HepG2 (cell line): Measurements from ENCODE around the gene IRF7. TPM values are rescaled to one million over a fixed set of nuclear protein-coding genes. Genes with fewer than 3 reads are reported as not detected.
A peak's percentile ranks its signal among the peaks of the same experiment; 100 is the strongest.

Experiments used
- ATF2 ChIP-seq: sonication (generic); formaldehyde crosslinking; IDR thresholded peaks from 2 replicates; pipeline ENCODE4 v1.4.0; 2020; ENCODE audit warnings: missing genetic modification reagents
- CEBPB ChIP-seq: IDR thresholded peaks from 2 replicates; pipeline ENCODE4 v1.6.1; 2011; ENCODE audit warnings: low read depth, low read length, improper control_type of control experiment, borderline replicate concordance
- GABPA ChIP-seq, 2 experiments: IDR thresholded peaks; 2 replicates each; pipeline ENCODE4 v1.6.1; 2011 to 2016; ENCODE audit warnings: low read depth in 2 of 2, low read length in 1 of 2, missing biosample characterization in 1 of 2, missing genetic modification characterization in 1 of 2
- HES4 ChIP-seq: sonication (generic); formaldehyde crosslinking; IDR thresholded peaks from 2 replicates; pipeline ENCODE4 v1.9.0; 2021; ENCODE audit warnings: mild to moderate bottlenecking, missing genetic modification reagents, borderline replicate concordance
- HIC2 ChIP-seq: sonication (generic); formaldehyde crosslinking; IDR thresholded peaks from 2 replicates; pipeline ENCODE4 v1.9.0; 2022; ENCODE audit warnings: low read depth, missing genetic modification reagents
- HOXA9 ChIP-seq: sonication (generic); formaldehyde crosslinking; IDR thresholded peaks from 2 replicates; pipeline ENCODE4 v1.8.1; 2022; ENCODE audit warnings: missing genetic modification reagents, mild to moderate bottlenecking, moderate library complexity, borderline replicate concordance
- KIAA2018 ChIP-seq: sonication (generic); formaldehyde crosslinking; IDR thresholded peaks from 2 replicates; pipeline ENCODE4 v1.5.0; 2020; ENCODE audit warnings: mild to moderate bottlenecking, missing genetic modification reagents, borderline replicate concordance
- MTF1 ChIP-seq: sonication (generic); formaldehyde crosslinking; IDR thresholded peaks from 2 replicates; pipeline ENCODE4 v1.5.0; 2020; ENCODE audit warnings: missing genetic modification reagents
- PBX2 ChIP-seq: IDR thresholded peaks from 2 replicates; pipeline ENCODE4 v1.6.1; 2016; ENCODE audit warnings: control low read depth
- TCF7L2 ChIP-seq: IDR thresholded peaks from 2 replicates; pipeline ENCODE4 v1.6.1; 2011; ENCODE audit warnings: mild to moderate bottlenecking, low read depth, low read length, moderate library complexity
- U2AF2 ChIP-seq: fragments of 200-400 bp; formaldehyde crosslinking; IDR thresholded peaks from 2 replicates; pipeline ENCODE4 v1.6.1; 2017; ENCODE audit warnings: low read depth, mild to moderate bottlenecking, low read length
- ZNF121 ChIP-seq: sonication (generic); formaldehyde crosslinking; IDR thresholded peaks from 2 replicates; pipeline ENCODE4 v1.5.0; 2020; ENCODE audit warnings: mild to moderate bottlenecking, missing genetic modification reagents
- ZNF496 ChIP-seq: sonication (generic); formaldehyde crosslinking; IDR thresholded peaks from 2 replicates; pipeline ENCODE4 v1.8.1; 2023; ENCODE audit warnings: mild to moderate bottlenecking, moderate library complexity, missing genetic modification reagents; ENCODE audit not compliant: insufficient replicate concordance
- ZNF629 ChIP-seq: sonication (generic); formaldehyde crosslinking; conservative IDR thresholded peaks from 2 replicates; pipeline ENCODE4 v1.5.0; 2020; ENCODE audit warnings: missing genetic modification reagents
- ZNF776 ChIP-seq: sonication (generic); formaldehyde crosslinking; IDR thresholded peaks from 2 replicates; pipeline ENCODE4 v1.4.0; 2020; ENCODE audit warnings: mild to moderate bottlenecking, missing genetic modification reagents
- polyA plus RNA-seq, 8 experiments: library from polyadenylated mRNA; depleted of rRNA in 3 of 8; stranded (reverse) in 7 of 8; unstranded in 1 of 8; fragments of >200 nt; fragmentation: Illumina TruSeq in 4 of 8; extraction: Trizol in 4 of 8; gene quantifications; 2 replicates each; pipeline versions ENCODE4 v1.2.1 to v1.2.3, GENCODE V29; 2011 to 2016; ENCODE audit warnings: low read depth in 4 of 8, missing spikeins in 1 of 8, mixed read lengths in 1 of 8; ENCODE audit not compliant: insufficient read depth in 1 of 8
- total RNA-seq, 5 experiments: library from RNA; depleted of rRNA; stranded (reverse); fragments of >200 nt; fragmentation: Illumina TruSeq; extraction: Trizol; gene quantifications; 2 replicates each; pipeline ENCODE4 v1.2.3, GENCODE V29; 2016; ENCODE audit warnings: low read depth in 1 of 5

The IRF7 gene
- total and polyA plus RNA-seq, 2 of the 13 experiments (the other 11 are each of a cell fraction or from before 2014, with no cell fraction given): not detected

- TF ChIP-seq ZNF496: no peak
- TF ChIP-seq MTF1: no peak
- TF ChIP-seq HOXA9 (CRISPR knock-in tag): no peak
- no peak for TF ChIP-seq ZNF121 (CRISPR knock-in tag)
- TF ChIP-seq ATF2 (CRISPR knock-in tag): no peak
- no peak for TF ChIP-seq HIC2 (CRISPR knock-in tag)
- peak; percentile 39; the same call in 1 of the 2 replicates for TF ChIP-seq ZNF776 (CRISPR knock-in tag)
- TF ChIP-seq KIAA2018 (CRISPR knock-in tag): no peak
- 0 out of 2 replicates have a peak, but pooled peaks have one; percentile 21 for TF ChIP-seq HES4
- no peak for TF ChIP-seq CEBPB
- TF ChIP-seq ZNF629: no peak
- TF ChIP-seq PBX2 (CRISPR knock-in tag): no peak
- TF ChIP-seq GABPA (IDR thresholded peaks at IDR 0.05; ENCODE audit: low read depth, low read length): no peak
- TF ChIP-seq GABPA (CRISPR knock-in tag; IDR thresholded peaks at IDR 0.05; ENCODE audit: low read depth): peak; percentile 92
- TF ChIP-seq TCF7L2: no peak
- no peak for TF ChIP-seq U2AF2
Measured at GRCh38 chr11:575996-576768, 39.6 kb downstream of the IRF7 start, which contains the start of gene PHRF1 (continued).
